CD4-positive, alpha-beta T cell treated with Interleukin-1 beta for 1 hour (primary cell): Measurements from ENCODE around the gene CAPRIN1.

Experiments used
- DNase-seq, 2 donors: peaks; one replicate each; pipeline ENCODE4 v3.0.0-alpha.2; 2020 to 2022

Gene CAPRIN1

GRCh38 chr11:34147581-34147980, 96.0 kb downstream of the CAPRIN1 start:
- no peak for DNase-seq

- DNase-seq: no peak
Measured at GRCh38 chr11:34148504-34149165, 97.1 kb downstream of the CAPRIN1 start.

GRCh38 chr11:34149274-34149673, 97.7 kb downstream of the CAPRIN1 start:
- no peak for DNase-seq

- DNase-seq: no peak
Measured at GRCh38 chr11:34149786-34150185, 98.3 kb downstream of the CAPRIN1 start.

GRCh38 chr11:34150494-34151151, 99.1 kb downstream of the CAPRIN1 start:
- DNase-seq: no peak
